Progenitor cell of endocrine pancreas (in vitro differentiated cells): ENCODE data around the gene EVC2. TPM values are rescaled to one million over a fixed set of nuclear protein-coding genes. Genes with fewer than 3 reads are reported as not detected.

Source experiments
- DNase-seq: peaks from one replicate; pipeline ENCODE4 v3.0.0; 2021; ENCODE audit warnings: low spot score; ENCODE audit not compliant: unreplicated experiment
- H3K27ac Mint-ChIP-seq: 2 replicates; pipeline ENCODE4 v1.8.0; 2021; ENCODE audit warnings: mild to moderate bottlenecking, moderate library complexity, mixed read lengths
- H3K27me3 Mint-ChIP-seq: 2 replicates; pipeline ENCODE4 v1.8.0; 2021; ENCODE audit warnings: mixed read lengths
- H3K36me3 Mint-ChIP-seq: 2 replicates; pipeline ENCODE4 v1.8.0; 2022; ENCODE audit warnings: mixed read lengths; ENCODE audit not compliant: insufficient read depth
- H3K4me1 Mint-ChIP-seq: 2 replicates; pipeline ENCODE4 v1.8.0; 2021; ENCODE audit warnings: low read depth, mixed read lengths
- H3K4me3 Mint-ChIP-seq: 2 replicates; pipeline ENCODE4 v1.8.0; 2021; ENCODE audit warnings: low read depth, mild to moderate bottlenecking, moderate library complexity, mixed read lengths
- H3K9me3 Mint-ChIP-seq: 2 replicates; pipeline ENCODE4 v1.8.0; 2021; ENCODE audit warnings: low read depth, mixed read lengths
- CTCF ChIP-seq: fragments of 200-600 bp; sonication (generic); IDR thresholded peaks from one replicate; pipeline ENCODE4 v1.5.0; 2021; ENCODE audit warnings: antibody characterized with exemption, mild to moderate bottlenecking; ENCODE audit not compliant: unreplicated experiment
- total RNA-seq: library from RNA; stranded (reverse); gene quantifications from 2 replicates; pipeline ENCODE4 v1.2.1, GENCODE V29; 2021

The EVC2 gene
- total RNA-seq, 1 donor from 2014 or later = 14.1 TPM

GRCh38 chr4:5541169-5541568 is 167.2 kb downstream of the EVC2 start:
- H3K9me3 Mint-ChIP-seq = no peaks in the 10 kb centered on the region
- H3K4me1 Mint-ChIP-seq = peaks cover 3% of the 10 kb centered on the region
- TF ChIP-seq CTCF = no peak
- H3K4me3 Mint-ChIP-seq = no peak overlapping the region
- H3K27me3 Mint-ChIP-seq = no peaks in the 10 kb centered on the region
- H3K36me3 Mint-ChIP-seq = no peaks in the 10 kb centered on the region
- DNase-seq = no peak
- no peak overlapping the region for H3K27ac Mint-ChIP-seq

GRCh38 chr4:5539584-5539983 is 168.8 kb downstream of the EVC2 start:
- H3K36me3 Mint-ChIP-seq = peaks cover 2% of the 10 kb centered on the region
- no peak for DNase-seq
- no peak overlapping the region for H3K27ac Mint-ChIP-seq
- no peaks in the 10 kb centered on the region for H3K27me3 Mint-ChIP-seq
- TF ChIP-seq CTCF = no peak
- H3K4me3 Mint-ChIP-seq = no peak overlapping the region
- peaks cover 3% of the 10 kb centered on the region for H3K4me1 Mint-ChIP-seq
- H3K9me3 Mint-ChIP-seq = no peaks in the 10 kb centered on the region

- Mint-ChIP-seq H3K36me3 (peaks cover 20% of the 10 kb centered on the region), H3K4me3 (no peak overlapping the region), H3K9me3 (no peaks in the 10 kb centered on the region), H3K4me1 (peaks cover 3% of the 10 kb centered on the region), H3K27ac (no peak overlapping the region), H3K27me3 (no peaks in the 10 kb centered on the region)
- no peak for TF ChIP-seq CTCF
- no peak for DNase-seq
Observed at GRCh38 chr4:5532100-5532499, 176.3 kb downstream of the EVC2 start.

- no peaks in the 10 kb centered on the region for H3K9me3 Mint-ChIP-seq
- no peak for TF ChIP-seq CTCF
- DNase-seq = no peak
- H3K4me1 Mint-ChIP-seq = peaks cover 26% of the 10 kb centered on the region
- H3K4me3 Mint-ChIP-seq = no peak overlapping the region
- H3K27me3 Mint-ChIP-seq = no peaks in the 10 kb centered on the region
- H3K36me3 Mint-ChIP-seq = peaks cover 14% of the 10 kb centered on the region
- no peak overlapping the region for H3K27ac Mint-ChIP-seq
Observed at GRCh38 chr4:5528031-5528436, 180.3 kb downstream of the EVC2 start.

GRCh38 chr4:5527211-5527610 is 181.1 kb downstream of the EVC2 start:
- H3K4me3 Mint-ChIP-seq = no peak overlapping the region
- TF ChIP-seq CTCF = no peak
- DNase-seq = no peak
- H3K36me3 Mint-ChIP-seq = peaks cover 10% of the 10 kb centered on the region
- H3K27me3 Mint-ChIP-seq = no peaks in the 10 kb centered on the region
- H3K27ac Mint-ChIP-seq = peak overlapping the region; percentile 15
- H3K9me3 Mint-ChIP-seq = no peaks in the 10 kb centered on the region
- peaks cover 26% of the 10 kb centered on the region for H3K4me1 Mint-ChIP-seq
